A549 (cell line): ENCODE data around the gene TBCK. TPM values are rescaled to one million over a fixed set of nuclear protein-coding genes. Genes with fewer than 3 reads are reported as not detected.

ENCODE experiments used
- ATAC-seq, 2 experiments: fragments of 200-7000 bp in 1 of 2; fragments of >200 bp in 1 of 2; cut with Nextera tagmentation in 1 of 2; cut with Tn5 transposase in 1 of 2; 3 replicates each; pipeline versions ENCODE4 v1.8.0 to v1.9.1; 2018 to 2020; ENCODE audit warnings: mild to moderate bottlenecking in 1 of 2, moderate library complexity in 1 of 2
- CTCF ChIA-PET: fragments of 300-600 bp; sonication (Branson Sonifier 250); formaldehyde crosslinking; extraction: SDS; loops from one replicate; lab custom pipeline; 2021; ENCODE audit warnings: antibody characterized with exemption, inconsistent platforms; lab: Yijun Ruan, JAX
- POLR2A ChIA-PET: fragments of 350-600 bp; formaldehyde crosslinking; extraction: SDS; loops from one replicate; lab custom pipeline; 2021; ENCODE audit warnings: antibody characterized with exemption, inconsistent platforms; lab: Yijun Ruan, JAX
- DNase-seq, 2 experiments: peaks; one replicate each; pipeline versions ENCODE4 v3.0.0 to v3.0.0-alpha.2; 2011 to 2016; ENCODE audit warnings: low read depth in 1 of 2, low spot score in 1 of 2
- FAIRE-seq: peaks from 2 replicates; lab custom pipeline; 2011; peaks lifted over from hg19 to GRCh38; lab: Jason Lieb, UNC
- H3K27ac ChIP-seq, 2 experiments: fragments of >200 bp; sonication (Bioruptor Twin); formaldehyde crosslinking; 3 replicates each; pipeline ENCODE4 v1.5.1; 2016 to 2017
- H3K4me1 ChIP-seq: fragments of >200 bp; sonication (Bioruptor Twin); formaldehyde crosslinking; 3 replicates; pipeline ENCODE4 v1.6.1; 2016
- H3K4me2 ChIP-seq: fragments of >200 bp; sonication (Bioruptor Twin); formaldehyde crosslinking; 3 replicates; pipeline ENCODE4 v1.6.1; 2016
- H3K4me3 ChIP-seq: fragments of >200 bp; sonication (Bioruptor Twin); formaldehyde crosslinking; 3 replicates; pipeline ENCODE4 v1.5.1; 2016
- H3K9me3 ChIP-seq: fragments of >200 bp; sonication (Bioruptor Twin); formaldehyde crosslinking; 3 replicates; pipeline ENCODE4 v1.6.1; 2016
- BCL3 ChIP-seq: fragments of >200 bp; sonication (Bioruptor Twin); formaldehyde crosslinking; IDR thresholded peaks from 3 replicates; pipeline ENCODE4 v1.6.1; 2016
- BHLHE40 ChIP-seq: IDR thresholded peaks from 2 replicates; pipeline ENCODE4 v1.6.1; 2012; ENCODE audit warnings: low read depth, low read length, inconsistent platforms
- CEBPB ChIP-seq, 2 experiments: fragments of >200 bp in 1 of 2; sonication (Bioruptor Twin) in 1 of 2; formaldehyde crosslinking in 1 of 2; IDR thresholded peaks; 2 replicates each; pipeline ENCODE4 v1.6.1; 2012 to 2016
- EHF ChIP-seq: fragments of 250-450 bp; sonication (Bioruptor Pico); IDR thresholded peaks from 2 replicates; pipeline ENCODE4 v1.5.0; 2020; ENCODE audit warnings: mild to moderate bottlenecking
- EP300 ChIP-seq, 2 experiments: fragments of >200 bp; sonication (Bioruptor Twin); formaldehyde crosslinking; IDR thresholded peaks; 2 replicates in 1 of 2; 3 replicates in 1 of 2; pipeline ENCODE4 v1.6.1; 2016 to 2017
- ESRRA ChIP-seq: fragments of 150-350 bp; IDR thresholded peaks from 2 replicates; pipeline ENCODE4 v1.6.1; 2014; ENCODE audit warnings: mild to moderate bottlenecking, low read length, borderline replicate concordance
- FOSL2 ChIP-seq, 2 experiments: fragments of 450-650 bp in 1 of 2; fragments of >200 bp in 1 of 2; sonication (Bioruptor Twin) in 1 of 2; formaldehyde crosslinking; IDR thresholded peaks; 2 replicates each; pipeline versions ENCODE4 v1.5.0 to v1.6.1; 2016 to 2020; ENCODE audit warnings: mild to moderate bottlenecking in 1 of 2, moderate library complexity in 1 of 2
- HDAC2 ChIP-seq: fragments of 200-600 bp; sonication (generic); IDR thresholded peaks from 2 replicates; pipeline ENCODE4 v1.6.1; 2016
- HOXB13 ChIP-seq: fragments of 250-450 bp; sonication (Bioruptor Pico); IDR thresholded peaks from 2 replicates; pipeline ENCODE4 v1.5.0; 2020; ENCODE audit warnings: low read depth, mild to moderate bottlenecking, moderate library complexity
- HOXB5 ChIP-seq: fragments of 250-450 bp; sonication (Bioruptor Pico); IDR thresholded peaks from 2 replicates; pipeline ENCODE4 v1.5.0; 2020; ENCODE audit warnings: mild to moderate bottlenecking, moderate library complexity
- JUNB ChIP-seq: fragments of >200 bp; sonication (Bioruptor Twin); formaldehyde crosslinking; IDR thresholded peaks from 2 replicates; pipeline ENCODE4 v1.6.1; 2016
- KDM1A ChIP-seq: fragments of 200-600 bp; sonication (generic); IDR thresholded peaks from 2 replicates; pipeline ENCODE4 v1.6.1; 2016; ENCODE audit warnings: low read depth, mild to moderate bottlenecking
- MAFK ChIP-seq: fragments of 450-650 bp; IDR thresholded peaks from 2 replicates; pipeline ENCODE4 v1.6.1; 2014; ENCODE audit not compliant: partially characterized antibody
- MYC ChIP-seq: IDR thresholded peaks from 2 replicates; pipeline ENCODE4 v1.6.1; 2012; ENCODE audit warnings: mild to moderate bottlenecking, inconsistent platforms, low read length, improper control_type of control experiment, borderline replicate concordance
- NFE2L2 ChIP-seq: fragments of 150-350 bp; conservative IDR thresholded peaks from 2 replicates; pipeline ENCODE4 v1.6.1; 2014; ENCODE audit warnings: low read length
- NPAS2 ChIP-seq: fragments of 250-450 bp; sonication (Bioruptor Pico); IDR thresholded peaks from 2 replicates; pipeline ENCODE4 v1.8.0; 2022; ENCODE audit warnings: mild to moderate bottlenecking, moderate library complexity, borderline replicate concordance
- PHF8 ChIP-seq: fragments of 200-600 bp; sonication (generic); IDR thresholded peaks from 2 replicates; pipeline ENCODE4 v1.6.1; 2016; ENCODE audit warnings: low read depth, mild to moderate bottlenecking, antibody characterized with exemption, moderate library complexity, borderline replicate concordance
- POLR2AphosphoS2 ChIP-seq: conservative IDR thresholded peaks from 2 replicates; pipeline ENCODE4 v1.6.1; 2012; ENCODE audit warnings: low read length, improper control_type of control experiment, inconsistent platforms
- RAD21 ChIP-seq, 2 experiments: fragments of >200 bp in 1 of 2; sonication (Bioruptor Twin) in 1 of 2; formaldehyde crosslinking in 1 of 2; IDR thresholded peaks in 1 of 2; conservative IDR thresholded peaks in 1 of 2; 2 replicates in 1 of 2; 3 replicates in 1 of 2; pipeline ENCODE4 v1.6.1; 2012 to 2018; ENCODE audit warnings: inconsistent platforms in 1 of 2
- REST ChIP-seq: fragments of 200-600 bp; sonication (generic); IDR thresholded peaks from 2 replicates; pipeline ENCODE4 v1.6.1; 2016; ENCODE audit warnings: antibody characterized with exemption, mild to moderate bottlenecking, moderate library complexity
- SMC3 ChIP-seq: fragments of >200 bp; sonication (Bioruptor Twin); formaldehyde crosslinking; IDR thresholded peaks from 3 replicates; pipeline ENCODE4 v1.6.1; 2018; ENCODE audit warnings: inconsistent platforms
- ZC3H11A ChIP-seq: fragments of 450-650 bp; IDR thresholded peaks from 2 replicates; pipeline ENCODE4 v1.6.1; 2014; ENCODE audit warnings: antibody characterized with exemption, mild to moderate bottlenecking
- ZFP36 ChIP-seq: fragments of 450-650 bp; IDR thresholded peaks from 2 replicates; pipeline ENCODE4 v1.6.1; 2014; ENCODE audit warnings: borderline replicate concordance; ENCODE audit not compliant: partially characterized antibody
- ZNF302 ChIP-seq: fragments of 250-450 bp; sonication (Bioruptor Pico); IDR thresholded peaks from 2 replicates; pipeline ENCODE4 v1.9.0; 2021; ENCODE audit warnings: inconsistent platforms, mild to moderate bottlenecking, moderate library complexity
- WGBS: methylation state at CpG from one replicate; pipeline ENCODE4 v1.1.6; 2017; ENCODE audit errors: missing lambda C conversion rate; 5-methylcytosine and 5-hydroxymethylcytosine counted together
- polyA plus RNA-seq, 4 experiments: library from polyadenylated mRNA; depleted of rRNA in 3 of 4; stranded (reverse); fragments of >200 nt; fragmentation: RNase III in 1 of 4; extraction: RNeasy Plus Mini Kit Qiagen cat#74134 plus additional on column Dnase treatment in 1 of 4; gene quantifications; 2 replicates in 3 of 4; 3 replicates in 1 of 4; pipeline ENCODE4 v1.2.3, GENCODE V29; 2011 to 2017
- TF ChIP-seq, protein P1 (sequence below): fragments of 450-650 bp; IDR thresholded peaks from 2 replicates; pipeline ENCODE4 v1.6.1; 2014; ENCODE audit warnings: antibody characterized with exemption
- TF ChIP-seq, protein P2 (sequence below): fragments of >200 bp; sonication (Bioruptor Twin); formaldehyde crosslinking; IDR thresholded peaks from 2 replicates; pipeline ENCODE4 v1.6.1; 2016

The TBCK gene
- polyA plus RNA-seq, 2 of the 4 experiments (the other 2 are of a cell fraction) = 3.9 to 18.4 TPM

GRCh38 chr4:106291678-106292077 is 24.3 kb downstream of the TBCK start:
- DNase-seq = no peak
- no peak overlapping the region for H3K4me3 ChIP-seq
- TF ChIP-seq ZC3H11A = no peak
- no peak for TF ChIP-seq HOXB5
- no peak for TF ChIP-seq BCL3
- TF ChIP-seq MYC = no peak
- TF ChIP-seq RAD21 (conservative IDR thresholded peaks at IDR 0.05 in 1 of 2, IDR thresholded peaks at IDR 0.05 in 1 of 2) = no peak
- no peak for TF ChIP-seq NFE2L2
- TF ChIP-seq POLR2AphosphoS2 = no peak
- TF ChIP-seq ESRRA = no peak
- TF ChIP-seq KDM1A = no peak
- TF ChIP-seq HOXB13 = no peak
- no peak for TF ChIP-seq PHF8
- TF ChIP-seq REST = no peak
- TF ChIP-seq EP300 (IDR thresholded peaks at IDR 0.05) = no peak
- peaks cover 17% of the 10 kb centered on the region for H3K4me1 ChIP-seq
- ATAC-seq = no peak
- H3K9me3 ChIP-seq = no peaks in the 10 kb centered on the region
- H3K27ac ChIP-seq = no peak overlapping the region
- no peak for FAIRE-seq
- H3K4me2 ChIP-seq = no peak overlapping the region
- 91% methylated on average over 5 of the region's 5 CpGs for WGBS
- ChIA-PET POLR2A (no interaction called here), CTCF (no interaction called here)

GRCh38 chr4:106289737-106290136 is 26.3 kb downstream of the TBCK start:
- 94% methylated on average over 2 of the region's 2 CpGs for WGBS
- H3K27ac ChIP-seq = no peak overlapping the region
- peaks cover 18% of the 10 kb centered on the region for H3K4me1 ChIP-seq
- CTCF ChIA-PET = no interaction called here
- no peaks in the 10 kb centered on the region for H3K9me3 ChIP-seq
- POLR2A ChIA-PET = no interaction called here
- ATAC-seq = no peak
- no peak overlapping the region for H3K4me2 ChIP-seq
- TF ChIP-seq SMC3 (no peak), ZNF302 (CRISPR knock-in tag) (no peak), PHF8 (no peak)
- TF ChIP-seq, protein P1, sequence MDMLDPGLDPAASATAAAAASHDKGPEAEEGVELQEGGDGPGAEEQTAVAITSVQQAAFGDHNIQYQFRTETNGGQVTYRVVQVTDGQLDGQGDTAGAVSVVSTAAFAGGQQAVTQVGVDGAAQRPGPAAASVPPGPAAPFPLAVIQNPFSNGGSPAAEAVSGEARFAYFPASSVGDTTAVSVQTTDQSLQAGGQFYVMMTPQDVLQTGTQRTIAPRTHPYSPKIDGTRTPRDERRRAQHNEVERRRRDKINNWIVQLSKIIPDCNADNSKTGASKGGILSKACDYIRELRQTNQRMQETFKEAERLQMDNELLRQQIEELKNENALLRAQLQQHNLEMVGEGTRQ = no peak
- TF ChIP-seq, all 56 proteins: peak for 0
- FAIRE-seq (no peak), DNase-seq (no peak)
- no peak overlapping the region for H3K4me3 ChIP-seq

- peaks cover 18% of the 10 kb centered on the region for H3K4me1 ChIP-seq
- no peak overlapping the region for H3K4me3 ChIP-seq
- ChIA-PET CTCF (no interaction called here), POLR2A (no interaction called here)
- DNase-seq (peak; percentile 1 to 80), FAIRE-seq (no peak), ATAC-seq (peak; percentile 92 to 94)
- H3K27ac ChIP-seq = peak overlapping the region; percentile 45 to 59; a peak in 5 of 6 replicates
- H3K4me2 ChIP-seq = peak overlapping the region; percentile 66
- H3K9me3 ChIP-seq = no peaks in the 10 kb centered on the region
- TF ChIP-seq EHF (CRISPR knock-in tag) (no peak), FOSL2 (IDR thresholded peaks at IDR 0.05) (no peak), FOSL2 (CRISPR knock-in tag; IDR thresholded peaks at IDR 0.05) (peak; percentile 84), MAFK (peak; percentile 55), NPAS2 (CRISPR knock-in tag) (no peak), ZFP36 (no peak), CEBPB (IDR thresholded peaks at IDR 0.05) (peak; percentile 81 to 88), BHLHE40 (no peak), HDAC2 (no peak), NFE2L2 (no peak; the same call in 1 of the 2 replicates), JUNB (0 out of 2 replicates have a peak, but pooled peaks have one; percentile 33), HOXB13 (no peak)
- TF ChIP-seq, protein P2, sequence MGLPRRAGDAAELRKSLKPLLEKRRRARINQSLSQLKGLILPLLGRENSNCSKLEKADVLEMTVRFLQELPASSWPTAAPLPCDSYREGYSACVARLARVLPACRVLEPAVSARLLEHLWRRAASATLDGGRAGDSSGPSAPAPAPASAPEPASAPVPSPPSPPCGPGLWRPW = peak; percentile 58; the same call in 1 of the 2 replicates
Observed at GRCh38 chr4:106287353-106287969, 28.5 kb downstream of the TBCK start.
